Activated CD8-positive, alpha-beta T cell treated with anti-CD3 and anti-CD28 coated beads for 36 hours (primary cell): ENCODE data around the gene IDH3G. TPM values are rescaled to one million over a fixed set of nuclear protein-coding genes. Genes with fewer than 3 reads are reported as not detected.
A peak's percentile ranks its signal among the peaks of the same experiment; 100 is the strongest.

Source experiments
- ATAC-seq: fragments of 200-7000 bp; cut with Tn5 transposase; one replicate; pipeline ENCODE4 v1.10.0; 2021; ENCODE audit warnings: mild to moderate bottlenecking, moderate library complexity
- CTCF ChIA-PET: fragments of 350-600 bp; sonication (Branson Sonifier 250); formaldehyde crosslinking; loops from one replicate; lab custom pipeline; 2021; ENCODE audit warnings: antibody characterized with exemption; lab: Charles Lee
- POLR2A ChIA-PET: fragments of 350-600 bp; sonication (Branson Sonifier 250); formaldehyde crosslinking; loops from one replicate; lab custom pipeline; 2021; ENCODE audit warnings: antibody characterized with exemption; lab: Charles Lee
- DNase-seq: peaks from one replicate; pipeline ENCODE4 v3.0.0-alpha.2; 2020
- H3K27ac Mint-ChIP-seq: one replicate; pipeline ENCODE4 v1.8.0; 2021; ENCODE audit warnings: mild to moderate bottlenecking, mixed read lengths
- H3K27me3 Mint-ChIP-seq: one replicate; pipeline ENCODE4 v1.8.0; 2021; ENCODE audit warnings: mixed read lengths
- H3K36me3 Mint-ChIP-seq: one replicate; pipeline ENCODE4 v1.8.0; 2021; ENCODE audit warnings: low read depth, mixed read lengths
- H3K4me1 Mint-ChIP-seq: one replicate; pipeline ENCODE4 v1.8.0; 2021; ENCODE audit warnings: low read depth, mixed read lengths
- H3K4me3 Mint-ChIP-seq: one replicate; pipeline ENCODE4 v1.8.0; 2021; ENCODE audit warnings: mild to moderate bottlenecking, moderate library complexity, mixed read lengths
- H3K9me3 Mint-ChIP-seq: one replicate; pipeline ENCODE4 v1.8.0; 2021; ENCODE audit warnings: mixed read lengths
- intact Hi-C: fragments of 100-400 bp; cut with micrococcal nuclease; formaldehyde crosslinking; loops from one replicate; pipeline ENCODE4 v1.10.0; 2022
- total RNA-seq, 2 experiments: library from RNA; stranded (reverse); gene quantifications; one replicate each; pipeline ENCODE4 v1.2.3, GENCODE V29; 2021
- TF ChIP-seq, protein P1 (sequence below): fragments of 200-600 bp; IDR thresholded peaks from one replicate; pipeline ENCODE4 v1.8.0; 2022; ENCODE audit warnings: antibody characterized with exemption, mild to moderate bottlenecking

The IDH3G gene
- total RNA-seq, 2 experiments from 2014 or later, result 54.3 to 56.9 TPM

DNA sequence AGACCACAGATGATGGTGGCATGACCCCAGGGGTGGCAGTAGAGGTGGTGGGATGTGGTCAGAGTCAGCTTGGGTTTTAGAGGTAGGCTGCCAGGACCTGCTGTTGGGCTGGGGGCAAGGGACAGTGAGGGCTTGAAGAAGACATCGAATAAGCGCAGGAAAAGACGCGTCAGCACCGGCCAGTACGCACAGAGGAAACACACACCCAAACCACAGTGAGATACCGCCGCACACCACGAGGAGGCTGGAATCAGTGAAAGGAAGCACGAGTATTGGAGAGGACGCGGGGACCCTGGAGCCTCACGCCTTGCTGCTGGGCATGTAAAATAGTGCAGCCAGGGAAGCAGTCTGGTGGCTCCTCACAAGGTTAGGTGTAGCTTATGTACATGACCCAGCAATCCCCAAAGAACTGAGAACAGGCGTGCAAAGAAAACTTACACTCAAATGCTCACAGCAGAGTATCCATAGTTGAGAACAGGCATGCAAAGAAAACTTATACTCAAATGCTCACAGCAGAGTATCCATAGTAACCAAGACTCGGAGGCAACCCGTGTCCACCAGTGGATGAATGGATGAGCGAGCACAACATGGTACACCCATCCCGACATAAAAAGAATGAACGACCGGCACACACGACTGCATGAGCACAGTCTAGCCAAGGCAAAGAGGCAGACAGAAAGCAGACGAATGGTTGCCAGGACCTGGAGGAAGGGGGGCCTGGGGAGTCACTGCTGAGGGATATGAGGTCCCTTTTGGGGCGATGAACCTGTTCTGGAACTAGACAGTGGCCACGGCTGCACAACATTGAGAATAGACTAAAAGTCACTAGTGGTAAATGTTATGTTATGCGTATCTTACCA is 22.9 kb upstream of the IDH3G start:
- no peaks in the 10 kb centered on the region for H3K36me3 Mint-ChIP-seq
- no peak overlapping the region for H3K4me3 Mint-ChIP-seq
- POLR2A ChIA-PET, result interaction anchor here (0.6 kb wide), 1 partner anchor 53 kb away, joined by 3 read pairs; no protein-coding TSS in a partner anchor
- H3K27me3 Mint-ChIP-seq, result peaks cover 4% of the 10 kb centered on the region
- H3K27ac Mint-ChIP-seq, result no peak overlapping the region
- CTCF ChIA-PET, result interaction anchor here (0.6 to 1.0 kb wide), 2 partner anchors 23 to 94 kb away, joined by 3 read pairs; partner anchors contain the start of genes IDH3G and SSR4
- TF ChIP-seq, protein P1, sequence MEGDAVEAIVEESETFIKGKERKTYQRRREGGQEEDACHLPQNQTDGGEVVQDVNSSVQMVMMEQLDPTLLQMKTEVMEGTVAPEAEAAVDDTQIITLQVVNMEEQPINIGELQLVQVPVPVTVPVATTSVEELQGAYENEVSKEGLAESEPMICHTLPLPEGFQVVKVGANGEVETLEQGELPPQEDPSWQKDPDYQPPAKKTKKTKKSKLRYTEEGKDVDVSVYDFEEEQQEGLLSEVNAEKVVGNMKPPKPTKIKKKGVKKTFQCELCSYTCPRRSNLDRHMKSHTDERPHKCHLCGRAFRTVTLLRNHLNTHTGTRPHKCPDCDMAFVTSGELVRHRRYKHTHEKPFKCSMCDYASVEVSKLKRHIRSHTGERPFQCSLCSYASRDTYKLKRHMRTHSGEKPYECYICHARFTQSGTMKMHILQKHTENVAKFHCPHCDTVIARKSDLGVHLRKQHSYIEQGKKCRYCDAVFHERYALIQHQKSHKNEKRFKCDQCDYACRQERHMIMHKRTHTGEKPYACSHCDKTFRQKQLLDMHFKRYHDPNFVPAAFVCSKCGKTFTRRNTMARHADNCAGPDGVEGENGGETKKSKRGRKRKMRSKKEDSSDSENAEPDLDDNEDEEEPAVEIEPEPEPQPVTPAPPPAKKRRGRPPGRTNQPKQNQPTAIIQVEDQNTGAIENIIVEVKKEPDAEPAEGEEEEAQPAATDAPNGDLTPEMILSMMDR, result no peak
- no peaks in the 10 kb centered on the region for H3K9me3 Mint-ChIP-seq
- ATAC-seq (peak; percentile 68), DNase-seq (peak; percentile 68)
- intact Hi-C loops, result no loop called here
- H3K4me1 Mint-ChIP-seq, result peaks cover 28% of the 10 kb centered on the region

GRCh38 chrX:153814591-153815315 is 20.6 kb upstream of the IDH3G start:
- TF ChIP-seq, protein P1, result no peak

DNA sequence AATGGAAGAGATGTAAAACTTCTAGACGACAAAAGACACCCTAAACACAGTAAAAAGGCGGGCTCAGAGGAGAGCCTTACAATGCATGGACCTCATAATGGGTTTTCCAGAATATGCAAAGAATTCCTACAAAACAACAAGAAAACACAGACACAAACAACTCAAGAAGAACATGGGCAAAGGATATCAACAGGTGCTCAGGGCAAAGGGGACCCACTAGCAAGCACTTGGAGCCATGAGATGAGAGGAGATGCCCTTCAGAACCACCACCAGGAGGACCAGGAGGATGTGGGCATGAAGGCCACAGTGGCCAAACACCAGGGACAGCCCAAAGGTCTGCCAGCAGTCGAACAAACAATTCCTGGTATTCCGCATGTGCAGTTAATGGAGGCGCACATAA is 19.0 kb upstream of the IDH3G start:
- Mint-ChIP-seq H3K27ac (no peak overlapping the region), H3K4me3 (no peak overlapping the region), H3K9me3 (no peaks in the 10 kb centered on the region), H3K36me3 (no peaks in the 10 kb centered on the region), H3K4me1 (peaks cover 12% of the 10 kb centered on the region), H3K27me3 (peaks cover 4% of the 10 kb centered on the region)
- DNase-seq, result no peak
- ATAC-seq, result no peak
- ChIA-PET CTCF (no interaction called here), POLR2A (interaction anchor here (1.1 kb wide), 1 partner anchor 18 kb away, joined by 5 read pairs; the partner anchor contains the start of genes IDH3G and SSR4)
- TF ChIP-seq, protein P1, result no peak
- intact Hi-C loops, result no loop called here

More at GRCh38 chrX:153814591-153815315, 20.6 kb upstream of the IDH3G start:
- no peaks in the 10 kb centered on the region for H3K9me3 Mint-ChIP-seq
- DNase-seq (no peak), ATAC-seq (no peak)
- H3K4me3 Mint-ChIP-seq, result no peak overlapping the region
- CTCF ChIA-PET, result no interaction called here
- no peak overlapping the region for H3K27ac Mint-ChIP-seq
- H3K4me1 Mint-ChIP-seq, result peaks cover 16% of the 10 kb centered on the region
- peaks cover 4% of the 10 kb centered on the region for H3K27me3 Mint-ChIP-seq
- intact Hi-C loops, result no loop called here
- no peaks in the 10 kb centered on the region for H3K36me3 Mint-ChIP-seq
- POLR2A ChIA-PET, result no interaction called here

DNA sequence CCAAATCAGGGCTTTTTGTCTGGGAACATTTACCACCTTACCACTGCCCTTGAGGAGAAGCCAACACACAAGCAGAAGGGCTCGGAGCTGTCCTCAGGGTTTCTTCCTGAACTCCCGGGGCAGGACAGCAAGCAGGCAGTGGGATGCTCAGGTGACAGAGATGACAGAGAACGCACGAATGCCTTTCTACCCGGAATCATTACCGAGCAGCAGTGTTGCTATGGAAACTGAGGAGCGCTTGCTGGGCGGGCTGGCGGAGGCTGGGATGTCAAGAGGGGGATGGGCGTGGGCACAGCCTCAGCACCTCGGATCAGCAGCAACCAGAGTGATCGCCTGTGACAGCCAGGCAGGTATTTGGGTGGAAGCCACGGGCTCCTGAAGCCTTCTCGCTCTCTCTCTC is 18.0 kb upstream of the IDH3G start:
- H3K4me3 Mint-ChIP-seq, result no peak overlapping the region
- H3K27me3 Mint-ChIP-seq, result peaks cover under 1% of the 10 kb centered on the region
- no peaks in the 10 kb centered on the region for H3K9me3 Mint-ChIP-seq
- H3K27ac Mint-ChIP-seq, result no peak overlapping the region
- TF ChIP-seq, protein P1, result no peak
- H3K36me3 Mint-ChIP-seq, result no peaks in the 10 kb centered on the region
- POLR2A ChIA-PET, result interaction anchor here (1.1 kb wide), 1 partner anchor 17 kb away, joined by 5 read pairs; the partner anchor contains the start of genes IDH3G and SSR4
- intact Hi-C loops, result no loop called here
- DNase-seq (no peak), ATAC-seq (no peak)
- CTCF ChIA-PET, result no interaction called here
- peaks cover 11% of the 10 kb centered on the region for H3K4me1 Mint-ChIP-seq
